Measurements from ENCODE around the gene TNFSF11. TPM values are rescaled to one million over a fixed set of nuclear protein-coding genes. Genes with fewer than 3 reads are reported as not detected.

Gene TNFSF11
- total RNA-seq, 1 experiment from 2014 or later = 3.5 TPM

DNA sequence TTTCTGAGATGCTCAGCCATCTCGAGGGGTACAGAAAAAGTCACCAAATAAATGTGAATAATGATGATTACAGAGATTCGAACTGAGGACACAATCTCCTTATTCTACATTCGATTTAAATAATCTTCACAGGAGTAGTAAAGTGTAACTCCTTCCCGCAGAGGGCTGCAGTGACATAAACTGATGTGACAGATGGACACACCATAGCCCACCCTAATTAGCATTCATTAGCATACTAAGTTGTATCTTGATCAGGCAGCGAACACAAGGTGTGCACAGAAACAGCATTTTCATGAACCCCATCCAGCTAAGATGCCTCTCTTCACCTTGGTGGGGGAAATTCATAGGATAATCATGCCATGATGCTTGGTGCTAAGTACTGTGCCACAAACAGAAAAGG is 83.0 kb downstream of the TNFSF11 start:
- Mint-ChIP-seq H3K27ac (no peak overlapping the region), H3K27me3 (ENCODE audit: low read depth) (no peaks in the 10 kb centered on the region), H3K4me1 (peaks cover 23 to 29% of the 10 kb centered on the region in 2 experiments), H3K4me3 (no peak overlapping the region), H3K36me3 (ENCODE audit: insufficient read depth in 1 of 3, low read depth in 3 of 3) (no peaks in the 10 kb centered on the region), H3K9me3 (no peaks in the 10 kb centered on the region)
- Histone ChIP-seq H3K79me1 (ENCODE audit: insufficient read depth, low read depth, low read length, poor library complexity, severe bottlenecking) (no peaks in the 10 kb centered on the region), H3T11ph (ENCODE audit: low read length) (no peak overlapping the region), H2AFZ (ENCODE audit: low read length) (no peak overlapping the region), H3K56ac (ENCODE audit: insufficient read length, low read depth, low read length) (no peak overlapping the region), H3K79me2 (ENCODE audit: insufficient read depth, low read length) (no peaks in the 10 kb centered on the region), H2BK5ac (ENCODE audit: insufficient read length, low read length) (no peak overlapping the region), H3K27me3 (ENCODE audit: insufficient read depth, low read length) (no peaks in the 10 kb centered on the region), H3K23ac (ENCODE audit: insufficient read length, low read depth, low read length) (no peak overlapping the region), H2BK20ac (ENCODE audit: low read depth, low read length, poor library complexity, severe bottlenecking) (no peak overlapping the region), H4K20me1 (ENCODE audit: control insufficient read depth, insufficient read depth, insufficient read length) (no peaks in the 10 kb centered on the region), H3K9ac (ENCODE audit: extremely low read depth, insufficient read length, low read length) (no peak overlapping the region), H3K4me1 (ENCODE audit: insufficient read depth, low read length) (peaks cover 9% of the 10 kb centered on the region), H3K27ac (ENCODE audit: insufficient read length, low read depth, low read length) (no peak overlapping the region), H2BK12ac (ENCODE audit: insufficient read length, low read depth, low read length) (no peak overlapping the region), H3K23me2 (ENCODE audit: insufficient read length, low read depth, low read length, poor library complexity, severe bottlenecking) (no peaks in the 10 kb centered on the region), H3K14ac (ENCODE audit: insufficient read depth, low read length) (no peak overlapping the region), H2AK5ac (ENCODE audit: insufficient read length, low read length) (no peak overlapping the region), H3K9me3 (ENCODE audit: control insufficient read depth, low read depth, low read length) (no peaks in the 10 kb centered on the region), H3K4me2 (ENCODE audit: insufficient read depth, insufficient read length, low read length) (no peak overlapping the region), H4K8ac (replicated peaks; ENCODE audit: insufficient read length, low read depth, low read length) (no peak overlapping the region), H2BK120ac (ENCODE audit: low read depth, low read length, poor library complexity, severe bottlenecking) (no peak overlapping the region), H3K18ac (ENCODE audit: insufficient read length, low read depth, low read length) (no peak overlapping the region), H3K4ac (ENCODE audit: low read depth, low read length) (no peak overlapping the region), H4K5ac (ENCODE audit: insufficient read length, low read depth, low read length) (no peak overlapping the region), H2BK15ac (ENCODE audit: low read depth, low read length) (no peak overlapping the region), H4K91ac (ENCODE audit: insufficient read length, low read depth, low read length) (no peak overlapping the region)
- no CpG with 5 or more reads among the region's 5 CpGs for WGBS (ENCODE audit: extremely low coverage, insufficient read length, low lambda C conversion rate)
- TF ChIP-seq, protein P1, sequence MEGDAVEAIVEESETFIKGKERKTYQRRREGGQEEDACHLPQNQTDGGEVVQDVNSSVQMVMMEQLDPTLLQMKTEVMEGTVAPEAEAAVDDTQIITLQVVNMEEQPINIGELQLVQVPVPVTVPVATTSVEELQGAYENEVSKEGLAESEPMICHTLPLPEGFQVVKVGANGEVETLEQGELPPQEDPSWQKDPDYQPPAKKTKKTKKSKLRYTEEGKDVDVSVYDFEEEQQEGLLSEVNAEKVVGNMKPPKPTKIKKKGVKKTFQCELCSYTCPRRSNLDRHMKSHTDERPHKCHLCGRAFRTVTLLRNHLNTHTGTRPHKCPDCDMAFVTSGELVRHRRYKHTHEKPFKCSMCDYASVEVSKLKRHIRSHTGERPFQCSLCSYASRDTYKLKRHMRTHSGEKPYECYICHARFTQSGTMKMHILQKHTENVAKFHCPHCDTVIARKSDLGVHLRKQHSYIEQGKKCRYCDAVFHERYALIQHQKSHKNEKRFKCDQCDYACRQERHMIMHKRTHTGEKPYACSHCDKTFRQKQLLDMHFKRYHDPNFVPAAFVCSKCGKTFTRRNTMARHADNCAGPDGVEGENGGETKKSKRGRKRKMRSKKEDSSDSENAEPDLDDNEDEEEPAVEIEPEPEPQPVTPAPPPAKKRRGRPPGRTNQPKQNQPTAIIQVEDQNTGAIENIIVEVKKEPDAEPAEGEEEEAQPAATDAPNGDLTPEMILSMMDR (conservative IDR thresholded peaks at IDR 0.05) = no peak
- DNase-seq = no peak

Other genes with a start within 250 kb of the TNFSF11 start
- not detected in 2 replicates for gene FAM216B, start 207.4 kb downstream of the TNFSF11 start, total RNA-seq (2021)